ENCODE results near the gene VCP.

The VCP gene

DNA sequence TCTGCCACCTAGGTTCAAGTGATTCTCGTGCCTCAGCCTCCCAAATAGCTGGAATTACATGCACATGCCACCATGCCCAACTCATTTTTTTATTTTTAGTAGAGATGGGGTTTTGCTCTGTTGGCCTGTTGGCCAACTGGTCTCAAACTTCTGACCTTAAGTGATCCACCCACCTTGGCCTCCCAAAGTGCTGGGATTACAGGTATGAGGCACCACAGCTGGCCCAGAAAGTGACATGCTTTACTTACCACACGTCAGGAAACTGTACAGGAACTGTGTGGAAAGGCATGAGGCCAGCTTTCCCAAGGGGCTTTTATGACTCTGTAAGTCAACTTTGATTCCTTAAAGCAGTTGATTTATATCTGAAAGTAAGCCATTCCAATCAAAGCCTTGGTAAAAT is 57.9 kb downstream of the VCP start:
- DNase-seq (ENCODE audit: low read depth in 3 of 3) = no peak

- DNase-seq (ENCODE audit: low read depth in 3 of 3) = no peak
Observed at GRCh38 chr9:35010351-35010958, 62.0 kb downstream of the VCP start.

Data from stimulated activated CD4-positive, alpha-beta T cell treated with anti-CD3 and anti-CD28 coated beads, TNF-alpha, amount 100 ng/mL, for 48 hours (primary cell).